Measurements from ENCODE around the gene ACSS2.

DNA sequence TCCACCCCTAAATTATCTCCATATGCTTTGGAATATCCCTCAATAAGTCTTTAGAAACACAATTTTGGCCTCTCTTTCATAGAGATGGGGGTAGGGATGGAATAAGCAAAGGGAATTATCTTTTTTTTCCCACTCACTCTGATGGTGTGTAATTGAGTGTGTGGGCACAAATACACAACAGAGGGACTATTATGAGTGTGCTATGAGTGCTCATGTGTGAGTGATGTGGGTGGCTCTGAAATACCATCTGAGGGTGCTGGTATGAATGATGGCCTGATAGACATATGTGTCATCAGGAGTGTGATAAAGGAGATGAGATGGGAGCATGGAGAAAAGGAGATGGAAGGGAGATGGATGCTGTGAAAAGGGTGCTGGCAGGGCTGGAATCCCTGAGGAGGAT, 43.6 kb downstream of the ACSS2 start:
- no peak for TF ChIP-seq EZH2 (IDR thresholded peaks at IDR 0.05; ENCODE audit: borderline replicate concordance, insufficient read depth, low read depth, low read length, poor library complexity, severe bottlenecking)
- TF ChIP-seq, protein P1, sequence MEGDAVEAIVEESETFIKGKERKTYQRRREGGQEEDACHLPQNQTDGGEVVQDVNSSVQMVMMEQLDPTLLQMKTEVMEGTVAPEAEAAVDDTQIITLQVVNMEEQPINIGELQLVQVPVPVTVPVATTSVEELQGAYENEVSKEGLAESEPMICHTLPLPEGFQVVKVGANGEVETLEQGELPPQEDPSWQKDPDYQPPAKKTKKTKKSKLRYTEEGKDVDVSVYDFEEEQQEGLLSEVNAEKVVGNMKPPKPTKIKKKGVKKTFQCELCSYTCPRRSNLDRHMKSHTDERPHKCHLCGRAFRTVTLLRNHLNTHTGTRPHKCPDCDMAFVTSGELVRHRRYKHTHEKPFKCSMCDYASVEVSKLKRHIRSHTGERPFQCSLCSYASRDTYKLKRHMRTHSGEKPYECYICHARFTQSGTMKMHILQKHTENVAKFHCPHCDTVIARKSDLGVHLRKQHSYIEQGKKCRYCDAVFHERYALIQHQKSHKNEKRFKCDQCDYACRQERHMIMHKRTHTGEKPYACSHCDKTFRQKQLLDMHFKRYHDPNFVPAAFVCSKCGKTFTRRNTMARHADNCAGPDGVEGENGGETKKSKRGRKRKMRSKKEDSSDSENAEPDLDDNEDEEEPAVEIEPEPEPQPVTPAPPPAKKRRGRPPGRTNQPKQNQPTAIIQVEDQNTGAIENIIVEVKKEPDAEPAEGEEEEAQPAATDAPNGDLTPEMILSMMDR (IDR thresholded peaks at IDR 0.05): no peak

Data from B cell (primary cell).